ENCODE results near the gene NXPE3. TPM values are rescaled to one million over a fixed set of nuclear protein-coding genes. Genes with fewer than 3 reads are reported as not detected.

The NXPE3 gene
- total RNA-seq, 1 donor from 2014 or later, result 12.7 TPM

GRCh38 chr3:101806491-101806890, 27.5 kb downstream of the NXPE3 start:
- Mint-ChIP-seq H3K4me3 (no peak overlapping the region), H3K27me3 (ENCODE audit: low read depth) (no peaks in the 10 kb centered on the region), H3K9me3 (no peaks in the 10 kb centered on the region), H3K27ac (no peak overlapping the region), H3K36me3 (peaks cover 2% of the 10 kb centered on the region), H3K4me1 (peaks cover 22% of the 10 kb centered on the region)
- TF ChIP-seq, protein P1, sequence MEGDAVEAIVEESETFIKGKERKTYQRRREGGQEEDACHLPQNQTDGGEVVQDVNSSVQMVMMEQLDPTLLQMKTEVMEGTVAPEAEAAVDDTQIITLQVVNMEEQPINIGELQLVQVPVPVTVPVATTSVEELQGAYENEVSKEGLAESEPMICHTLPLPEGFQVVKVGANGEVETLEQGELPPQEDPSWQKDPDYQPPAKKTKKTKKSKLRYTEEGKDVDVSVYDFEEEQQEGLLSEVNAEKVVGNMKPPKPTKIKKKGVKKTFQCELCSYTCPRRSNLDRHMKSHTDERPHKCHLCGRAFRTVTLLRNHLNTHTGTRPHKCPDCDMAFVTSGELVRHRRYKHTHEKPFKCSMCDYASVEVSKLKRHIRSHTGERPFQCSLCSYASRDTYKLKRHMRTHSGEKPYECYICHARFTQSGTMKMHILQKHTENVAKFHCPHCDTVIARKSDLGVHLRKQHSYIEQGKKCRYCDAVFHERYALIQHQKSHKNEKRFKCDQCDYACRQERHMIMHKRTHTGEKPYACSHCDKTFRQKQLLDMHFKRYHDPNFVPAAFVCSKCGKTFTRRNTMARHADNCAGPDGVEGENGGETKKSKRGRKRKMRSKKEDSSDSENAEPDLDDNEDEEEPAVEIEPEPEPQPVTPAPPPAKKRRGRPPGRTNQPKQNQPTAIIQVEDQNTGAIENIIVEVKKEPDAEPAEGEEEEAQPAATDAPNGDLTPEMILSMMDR (IDR thresholded peaks at IDR 0.05; ENCODE audit: unreplicated experiment), result no peak
- no peak for DNase-seq (ENCODE audit: low spot score in 2 of 2, unreplicated experiment in 2 of 2)

GRCh38 chr3:101807888-101808287, 28.9 kb downstream of the NXPE3 start:
- Mint-ChIP-seq H3K4me1 (peaks cover 24% of the 10 kb centered on the region), H3K36me3 (peaks cover 2% of the 10 kb centered on the region), H3K27me3 (ENCODE audit: low read depth) (no peaks in the 10 kb centered on the region), H3K4me3 (no peak overlapping the region), H3K9me3 (no peaks in the 10 kb centered on the region), H3K27ac (no peak overlapping the region)
- TF ChIP-seq, protein P1 (IDR thresholded peaks at IDR 0.05; ENCODE audit: unreplicated experiment), result no peak
- DNase-seq (ENCODE audit: low spot score in 2 of 2, unreplicated experiment in 2 of 2), result no peak

DNA sequence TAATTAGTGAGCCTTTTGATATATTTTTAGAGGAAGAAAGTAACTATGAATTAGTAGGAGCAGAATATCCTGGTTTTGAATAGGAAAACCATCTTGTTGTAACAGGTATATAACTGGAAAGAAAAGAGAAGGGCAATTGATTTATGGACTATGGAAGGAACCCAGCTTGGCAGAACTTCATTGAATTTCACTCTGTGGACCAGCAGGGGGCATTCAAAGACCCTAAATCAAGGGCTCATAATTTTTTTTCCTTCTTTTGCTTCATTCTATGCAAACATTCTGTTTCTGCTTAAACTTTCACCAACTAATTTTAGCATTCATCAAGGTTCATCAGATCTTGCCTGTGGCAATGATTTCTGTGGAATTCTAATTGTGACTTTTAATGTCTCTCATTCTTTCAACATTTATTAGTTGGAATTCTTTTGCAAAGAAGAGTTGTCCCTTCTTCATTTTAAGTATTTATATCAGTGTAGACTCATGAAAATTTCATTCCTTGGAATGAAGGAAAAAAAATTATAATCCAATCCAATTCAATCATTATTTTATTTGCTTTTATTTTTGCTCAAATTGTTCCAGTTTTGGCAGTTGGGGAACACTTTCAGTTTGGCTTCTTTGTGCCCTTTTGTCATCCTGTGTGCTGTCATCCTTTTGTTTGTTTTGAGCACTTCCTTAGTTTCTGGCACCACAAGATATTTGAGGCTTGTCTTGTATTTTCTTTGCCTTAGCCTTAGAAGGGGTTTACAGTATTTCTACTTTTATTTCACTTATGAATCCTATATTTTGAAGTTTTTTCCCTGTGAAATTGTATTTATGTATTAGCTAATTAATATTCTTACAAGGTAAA, 30.4 kb downstream of the NXPE3 start:
- no peaks in the 10 kb centered on the region for H3K9me3 Mint-ChIP-seq
- H3K27ac Mint-ChIP-seq, result peak overlapping the region; percentile 62
- DNase-seq (ENCODE audit: low spot score in 2 of 2, unreplicated experiment in 2 of 2), result no peak
- H3K4me3 Mint-ChIP-seq, result no peak overlapping the region
- H3K27me3 Mint-ChIP-seq (ENCODE audit: low read depth), result no peaks in the 10 kb centered on the region
- H3K36me3 Mint-ChIP-seq, result no peaks in the 10 kb centered on the region
- TF ChIP-seq, protein P1 (IDR thresholded peaks at IDR 0.05; ENCODE audit: unreplicated experiment), result peak; percentile 70
- peaks cover 38% of the 10 kb centered on the region for H3K4me1 Mint-ChIP-seq

DNA sequence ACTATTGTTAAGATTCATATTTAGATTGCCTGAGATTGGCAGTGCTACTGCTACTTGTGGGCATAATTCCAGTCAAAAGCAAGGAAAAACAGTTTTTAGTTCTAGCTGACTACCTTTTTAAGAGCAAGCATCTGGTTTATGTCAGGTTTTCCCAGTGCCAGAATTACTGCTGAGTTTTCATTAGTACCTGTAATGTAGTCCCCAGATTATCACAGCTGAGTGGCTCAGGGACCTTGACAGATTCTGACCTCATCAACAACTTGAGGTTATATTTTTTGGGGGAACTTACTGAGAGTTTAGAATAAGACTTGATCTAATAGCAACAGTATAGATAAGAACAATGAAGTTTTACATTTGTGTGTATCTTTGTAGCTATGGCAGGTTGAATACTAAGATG, 31.0 kb downstream of the NXPE3 start:
- TF ChIP-seq, protein P1 (IDR thresholded peaks at IDR 0.05; ENCODE audit: unreplicated experiment), result no peak
- no peaks in the 10 kb centered on the region for H3K27me3 Mint-ChIP-seq (ENCODE audit: low read depth)
- H3K36me3 Mint-ChIP-seq, result no peaks in the 10 kb centered on the region
- no peak overlapping the region for H3K4me3 Mint-ChIP-seq
- DNase-seq (ENCODE audit: low spot score in 2 of 2, unreplicated experiment in 2 of 2), result no peak
- H3K4me1 Mint-ChIP-seq, result peaks cover 44% of the 10 kb centered on the region
- peak overlapping the region; percentile 62 for H3K27ac Mint-ChIP-seq
- no peaks in the 10 kb centered on the region for H3K9me3 Mint-ChIP-seq

GRCh38 chr3:101811875-101812274, 32.9 kb downstream of the NXPE3 start:
- Mint-ChIP-seq H3K9me3 (no peaks in the 10 kb centered on the region), H3K4me3 (no peak overlapping the region), H3K27me3 (ENCODE audit: low read depth) (no peaks in the 10 kb centered on the region), H3K27ac (no peak overlapping the region), H3K36me3 (no peaks in the 10 kb centered on the region), H3K4me1 (peaks cover 53% of the 10 kb centered on the region)
- no peak for DNase-seq (ENCODE audit: low spot score in 2 of 2, unreplicated experiment in 2 of 2)
- TF ChIP-seq, protein P1 (IDR thresholded peaks at IDR 0.05; ENCODE audit: unreplicated experiment), result no peak

Data from mesothelial cell of epicardium (in vitro differentiated cells).